LHCN-M2 (cell line): ENCODE measurements around the gene SIPA1. TPM values are rescaled to one million over a fixed set of nuclear protein-coding genes. Genes with fewer than 3 reads are reported as not detected.

Experiments used
- total RNA-seq: library from RNA; depleted of rRNA; stranded (reverse); fragments of >200 nt; gene quantifications from 2 replicates; pipeline ENCODE4 v1.2.3, GENCODE V29; 2014; rRNA removed

SIPA1 gene
- total RNA-seq, 1 experiment from 2014 or later: 26.1 TPM

Other genes with a start within 250 kb of the SIPA1 start
- gene NEAT1, start 215.3 kb upstream of the SIPA1 start, total RNA-seq: 29.4 and 37.8 TPM in 2 replicates
- gene MALAT1, start 139.1 kb upstream of the SIPA1 start, total RNA-seq: 1,575 and 2,461 TPM in 2 replicates
- 104 and 113 TPM in 2 replicates for gene SCYL1, start 113.0 kb upstream of the SIPA1 start, total RNA-seq
- gene LTBP3, start 79.7 kb upstream of the SIPA1 start, total RNA-seq: 17.1 and 27.3 TPM in 2 replicates
- 50.4 and 57.8 TPM in 2 replicates for gene ZNRD2, start 67.6 kb upstream of the SIPA1 start, total RNA-seq
- gene FAM89B, start 65.6 kb upstream of the SIPA1 start, total RNA-seq: 49.6 and 67.9 TPM in 2 replicates
- 44.0 and 49.1 TPM in 2 replicates for gene EHBP1L1, start 62.0 kb upstream of the SIPA1 start, total RNA-seq
- 0.11 TPM in 1 of 2 replicates, not detected in the other for gene KCNK7, start 42.3 kb upstream of the SIPA1 start, total RNA-seq
- gene MAP3K11, start 23.9 kb upstream of the SIPA1 start, total RNA-seq: 33.6 and 35.3 TPM in 2 replicates
- 31.4 and 31.7 TPM in 2 replicates for gene PCNX3, start 22.3 kb upstream of the SIPA1 start, total RNA-seq
- gene RELA, start 24.8 kb downstream of the SIPA1 start, total RNA-seq: 26.5 and 34.0 TPM in 2 replicates
- gene KAT5, start 74.2 kb downstream of the SIPA1 start, total RNA-seq: 43.1 and 47.6 TPM in 2 replicates
- 76.4 and 87.5 TPM in 2 replicates for gene RNASEH2C, start 82.7 kb downstream of the SIPA1 start, total RNA-seq
- 12.8 and 14.1 TPM in 2 replicates for gene AP5B1, start 142.9 kb downstream of the SIPA1 start, total RNA-seq
- not detected in 2 replicates for gene OVOL1, start 149.0 kb downstream of the SIPA1 start, total RNA-seq
- 0.45 and 0.69 TPM in 2 replicates for gene SNX32, start 195.9 kb downstream of the SIPA1 start, total RNA-seq
- gene CFL1, start 220.1 kb downstream of the SIPA1 start, total RNA-seq: 1,867 and 1,951 TPM in 2 replicates
- gene MUS81, start 222.3 kb downstream of the SIPA1 start, total RNA-seq: 49.4 and 51.7 TPM in 2 replicates
- 217 and 228 TPM in 2 replicates for gene EFEMP2, start 234.7 kb downstream of the SIPA1 start, total RNA-seq
- 0.40 TPM in 1 of 2 replicates, not detected in the other for gene CTSW, start 241.7 kb downstream of the SIPA1 start, total RNA-seq